Epithelial cell of prostate (primary cell): Measurements from ENCODE around the gene CALML4.
"Not testable (repeated sequence)": the region's sequence is repeated elsewhere in the genome, so short reads cannot be mapped to it uniquely, and the experiment has no call there.

ENCODE experiments used
- DNase-seq: peaks from one replicate; pipeline ENCODE4 v3.0.0-alpha.2; 2011; ENCODE audit warnings: low read depth, low spot score
- H3K27ac ChIP-seq: fragments of 450-650 bp; 2 replicates; pipeline ENCODE4 v1.5.1; 2017; ENCODE audit warnings: mild to moderate bottlenecking

Gene CALML4

GRCh38 chr15:68204776-68205557 is at the start of gene CALML4:
CALML4 (minus strand) TSS chr15:68205332; CDS start chr15:68205247, 85 bp downstream.
- DNase-seq = no peak
- H3K27ac ChIP-seq = no peak within 1 kb of the TSS

GRCh38 chr15:68252925-68253534 is 47.9 kb upstream of the CALML4 start:
- no peak for DNase-seq
- no peak overlapping the region for H3K27ac ChIP-seq

- H3K27ac ChIP-seq = no peak overlapping the region
- DNase-seq = no peak
These were observed 44.1 kb upstream of the CALML4 start for GRCh38 chr15:68249058-68249713.

GRCh38 chr15:68244235-68244634 is 39.1 kb upstream of the CALML4 start:
- no peak overlapping the region for H3K27ac ChIP-seq
- no peak for DNase-seq

DNA sequence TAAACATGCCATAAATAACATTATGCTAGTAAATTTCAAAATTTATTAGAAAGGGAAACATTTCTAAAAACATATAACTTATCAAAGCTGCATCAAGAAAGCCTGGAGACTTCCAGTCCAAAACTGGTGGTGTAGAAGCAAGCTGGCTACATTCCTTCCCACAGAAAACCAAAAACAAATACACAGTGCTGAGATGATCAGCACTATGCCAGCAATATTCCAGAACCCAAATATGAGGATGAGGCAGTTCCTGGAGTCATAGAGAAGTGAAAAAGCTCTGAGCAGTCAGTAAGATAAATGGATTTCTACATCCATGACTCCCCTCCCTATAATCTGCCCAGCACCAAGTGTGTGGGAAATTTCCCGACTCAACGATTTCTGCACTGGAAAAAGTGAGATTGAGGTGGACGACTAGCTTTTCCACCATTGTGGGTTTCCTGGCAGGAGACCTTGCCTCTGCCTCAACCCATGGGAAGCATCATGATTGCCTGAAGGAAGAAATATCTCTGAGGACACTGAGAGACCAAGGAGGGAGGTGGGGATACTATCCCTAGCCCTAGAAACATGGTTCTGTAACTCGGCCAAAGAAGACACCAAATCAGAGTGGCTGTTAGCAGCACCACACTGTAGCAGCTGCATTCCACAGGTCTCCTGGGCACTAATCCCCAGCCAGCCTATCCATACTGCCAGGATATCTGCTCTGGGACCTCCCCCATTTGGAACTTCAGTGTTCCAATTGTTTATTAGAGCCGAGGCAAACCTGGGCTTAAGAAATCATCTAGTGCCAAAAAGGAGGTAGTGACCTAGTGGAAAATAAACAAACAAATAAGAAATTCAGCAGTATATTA is 36.2 kb upstream of the CALML4 start:
- DNase-seq = no peak
- no peak overlapping the region for H3K27ac ChIP-seq

DNA sequence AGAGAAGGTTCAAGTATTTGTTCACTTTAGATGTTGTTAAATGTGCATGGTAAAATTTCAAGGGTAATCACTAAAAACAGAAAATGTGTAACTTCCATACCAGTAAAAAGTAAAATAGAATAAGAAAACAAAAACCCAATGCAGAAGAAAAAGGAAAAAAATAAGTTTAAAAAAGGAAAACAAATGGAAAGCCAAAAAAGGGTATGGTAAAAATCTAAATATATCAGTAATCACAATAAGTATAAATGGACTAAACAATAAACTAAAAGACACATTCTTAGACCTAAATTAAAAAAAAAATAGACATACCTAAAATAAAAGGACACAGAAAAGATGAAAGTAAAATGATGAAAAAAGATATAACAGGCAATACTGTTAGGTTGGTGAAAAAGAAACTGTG is 33.9 kb upstream of the CALML4 start:
- no peak for DNase-seq
- H3K27ac ChIP-seq = no peak overlapping the region

GRCh38 chr15:68235022-68235421 is 29.9 kb upstream of the CALML4 start:
- H3K27ac ChIP-seq = no peak overlapping the region
- DNase-seq = peak; percentile 64

GRCh38 chr15:68234520-68234919 is 29.4 kb upstream of the CALML4 start:
- not testable (repeated sequence) for DNase-seq

GRCh38 chr15:68234060-68234459 is 28.9 kb upstream of the CALML4 start:
- DNase-seq = no peak
- no peak overlapping the region for H3K27ac ChIP-seq

More at GRCh38 chr15:68234520-68234919, 29.4 kb upstream of the CALML4 start:
- H3K27ac ChIP-seq = not testable (repeated sequence)

- no peak for DNase-seq
These were observed 27.8 kb upstream of the CALML4 start for GRCh38 chr15:68232937-68233336.

DNA sequence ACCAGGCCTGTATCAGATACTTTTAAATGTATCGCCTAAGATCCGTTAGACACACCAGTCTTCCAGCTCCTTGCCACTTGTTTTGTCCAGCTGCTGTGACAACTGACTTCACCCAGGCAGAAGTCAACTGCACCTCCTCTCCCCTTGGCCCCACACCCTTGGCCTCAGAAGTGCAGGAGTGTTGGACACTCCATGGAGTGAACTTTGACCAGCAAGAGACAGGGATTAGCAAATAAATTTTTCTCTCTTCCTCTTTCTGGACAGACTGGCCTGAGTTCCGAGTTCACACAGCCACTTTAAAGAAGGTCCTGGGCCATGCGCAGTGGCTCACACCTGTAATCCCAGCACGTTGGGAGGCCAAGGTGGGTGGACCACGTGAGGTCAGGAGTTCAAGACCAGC is 27.3 kb upstream of the CALML4 start:
- H3K27ac ChIP-seq = no peak overlapping the region
- no peak for DNase-seq

More at GRCh38 chr15:68232937-68233336, 27.8 kb upstream of the CALML4 start:
- H3K27ac ChIP-seq = no peak overlapping the region

DNA sequence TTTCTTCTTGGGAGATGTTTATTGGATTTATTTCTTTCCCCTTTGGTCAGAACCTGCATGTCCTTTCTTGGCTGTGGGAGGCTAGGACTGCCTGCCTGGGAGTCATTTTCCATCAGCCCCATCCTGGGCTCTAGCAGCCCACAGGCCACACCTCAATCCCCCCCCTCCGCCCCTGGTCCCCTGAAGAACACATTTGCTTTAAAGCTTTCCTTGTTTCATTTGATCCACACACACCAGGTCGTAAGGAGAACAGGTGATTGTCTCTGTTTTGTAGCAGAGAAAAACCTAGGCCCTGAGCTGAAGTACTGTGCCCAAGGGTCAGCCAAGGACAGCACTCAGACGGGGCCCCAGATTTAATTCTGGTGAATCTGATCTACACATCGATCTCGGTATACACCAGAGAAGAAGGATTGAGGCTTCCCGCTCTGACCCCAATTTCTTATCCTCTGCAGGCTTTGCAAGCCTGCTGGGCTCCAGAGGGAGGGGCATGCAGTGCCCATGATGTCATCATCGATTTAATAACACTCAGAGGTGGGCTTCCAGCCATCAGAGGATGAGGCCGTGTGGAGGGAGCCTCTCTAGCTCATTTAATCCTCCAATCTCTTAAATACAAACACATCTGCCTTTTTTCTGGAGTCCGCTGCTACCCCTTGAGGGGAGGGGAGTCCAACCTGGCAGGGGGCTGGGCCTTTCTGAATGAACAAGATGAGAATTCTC is 26.1 kb upstream of the CALML4 start:
- H3K27ac ChIP-seq = no peak overlapping the region
- DNase-seq = no peak

DNA sequence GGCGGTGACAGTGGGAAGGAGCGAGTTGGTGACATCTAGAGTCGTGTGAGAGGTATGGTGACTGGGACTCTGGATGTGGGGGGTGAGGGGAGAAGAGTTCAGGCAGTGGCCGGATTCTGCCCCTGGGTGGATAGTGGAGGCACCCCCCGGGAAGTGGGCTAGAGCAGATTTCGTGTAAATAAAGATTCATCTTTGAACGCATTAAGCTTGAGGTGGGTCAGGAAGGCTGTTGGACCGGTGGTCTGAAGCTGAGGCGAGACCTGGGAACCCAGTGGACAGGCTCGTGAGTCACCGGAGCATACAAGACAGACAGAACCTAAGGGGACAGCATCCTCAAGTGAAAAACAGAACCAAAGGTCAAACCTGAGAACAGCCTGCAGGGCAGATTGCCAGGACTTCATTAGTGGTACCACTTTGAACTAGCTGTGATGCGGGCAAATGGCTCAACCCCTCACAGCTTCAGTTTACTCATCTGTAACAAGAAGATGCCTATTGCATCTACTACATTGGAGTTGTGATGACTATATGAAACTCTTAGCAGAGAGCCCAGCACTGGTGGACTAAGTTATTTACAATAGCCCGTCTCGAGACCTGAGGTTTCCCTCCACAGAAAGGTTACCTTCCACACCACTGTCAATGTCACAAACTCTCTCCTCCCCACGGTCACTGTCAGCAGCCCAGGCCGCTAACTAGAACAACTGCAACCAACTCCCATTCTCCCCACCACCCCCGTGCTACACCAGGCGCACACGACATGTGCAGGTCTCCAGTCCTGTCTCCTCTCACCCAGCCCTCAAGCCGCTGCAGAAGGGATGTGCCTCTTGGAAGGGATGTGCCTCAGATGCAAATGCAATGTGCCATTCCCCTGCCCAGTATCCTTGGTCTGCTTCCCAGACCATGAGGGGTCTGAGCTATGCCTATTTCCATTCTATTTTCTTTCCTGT is 25.3 kb upstream of the CALML4 start:
- no peak for DNase-seq
- H3K27ac ChIP-seq = no peak overlapping the region

DNA sequence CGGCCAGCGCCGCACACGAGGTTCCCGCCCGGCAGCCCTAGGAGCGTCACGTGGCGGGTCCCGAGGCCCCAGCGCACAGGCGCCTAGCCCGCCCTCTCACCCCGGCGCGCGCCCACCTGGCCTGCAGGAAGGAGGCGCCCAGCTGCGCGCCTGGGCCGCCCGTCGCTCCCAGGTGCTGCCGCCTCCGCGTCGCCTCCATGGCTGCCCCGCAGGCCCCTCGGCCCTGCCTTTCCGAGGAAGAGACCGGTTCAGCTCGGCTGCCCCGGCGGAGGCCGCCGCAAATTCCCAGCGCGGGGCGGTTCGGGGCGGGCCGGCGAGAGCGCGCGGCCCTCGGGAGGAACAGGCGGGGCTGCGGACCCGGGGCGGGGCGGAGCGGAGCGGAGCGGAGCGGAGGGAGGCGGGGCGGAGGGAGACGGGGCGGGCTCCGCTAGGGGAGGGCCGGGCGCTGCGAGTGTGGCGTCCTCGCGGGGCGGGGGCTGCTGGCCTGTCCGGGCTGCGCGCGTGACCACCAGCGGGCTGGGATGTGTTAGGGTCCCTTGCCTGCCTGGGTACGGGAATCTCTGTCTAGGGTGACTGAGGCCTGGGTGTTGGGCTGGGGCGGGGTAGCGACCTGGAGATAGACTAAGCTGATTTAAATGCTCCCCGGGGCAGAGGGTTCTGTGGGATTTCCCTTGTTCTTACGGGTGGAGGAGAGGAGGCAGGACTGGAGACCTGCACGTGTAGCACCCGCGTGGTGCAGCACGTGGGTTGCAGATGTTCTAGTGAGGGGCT is 24.4 kb upstream of the CALML4 start, which contains the start of gene CLN6:
Gene CLN6, minus strand, starts transcription at position 343 of the 771 bp plus-strand sequence. Its CDS starts 144 bp downstream, at position 199.
- H3K27ac ChIP-seq = peak within 1 kb of the TSS; percentile 44
- no peak for DNase-seq

- peak overlapping the region; percentile 44 for H3K27ac ChIP-seq
- DNase-seq = no peak
These were observed 23.8 kb upstream of the CALML4 start for GRCh38 chr15:68228971-68229385.

DNA sequence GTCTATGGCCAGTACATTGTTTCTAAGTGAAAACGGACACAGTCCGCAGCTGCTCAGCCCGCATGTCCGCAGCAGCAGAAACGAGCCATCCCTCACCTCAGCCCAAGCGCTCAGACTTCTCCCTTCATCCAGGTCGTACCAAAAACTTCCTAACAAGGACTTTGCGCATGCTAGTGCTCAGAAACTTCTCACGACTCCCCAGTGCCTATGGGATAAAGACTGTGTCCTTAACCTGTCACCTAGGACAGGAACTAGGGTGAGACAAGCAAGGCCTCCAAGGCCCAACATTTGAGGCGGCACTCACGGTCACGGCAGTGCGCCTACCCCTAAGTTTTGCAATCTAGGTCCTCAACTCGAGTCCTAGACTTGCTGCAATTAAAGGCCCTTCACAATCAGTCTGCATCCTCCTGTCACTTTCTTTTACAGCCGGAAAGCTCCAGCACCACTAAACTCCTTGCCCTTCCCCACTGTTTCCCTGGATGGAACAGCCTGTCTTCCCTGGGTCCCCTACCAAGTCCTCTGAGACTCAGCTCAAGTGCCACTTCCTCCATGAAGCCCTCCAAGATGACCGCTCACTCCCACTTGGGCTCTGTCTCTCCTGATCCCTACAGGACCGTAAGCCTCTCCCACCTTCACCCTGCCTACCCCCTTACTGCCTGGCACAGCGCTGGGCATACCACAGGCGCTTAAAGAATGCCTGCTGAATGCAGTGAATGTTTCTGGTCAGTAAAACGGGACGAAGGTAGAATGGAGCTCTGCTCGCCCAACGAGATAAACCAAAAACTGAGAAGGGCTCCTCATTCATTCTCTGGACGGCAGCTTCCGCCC is 23.2 kb upstream of the CALML4 start:
- no peak overlapping the region for H3K27ac ChIP-seq
- no peak for DNase-seq

- DNase-seq = no peak
- no peak overlapping the region for H3K27ac ChIP-seq
These were observed 22.6 kb upstream of the CALML4 start for GRCh38 chr15:68227643-68228142.
